ENCODE data around the gene GALNT5. TPM values are rescaled to one million over a fixed set of nuclear protein-coding genes. Genes with fewer than 3 reads are reported as not detected.

The GALNT5 gene
- total and polyA plus RNA-seq, 10 of the 15 experiments (the other 5 are each of a cell fraction or from before 2014, with no cell fraction given) = under 0.01 to 0.25 (median 0.03) TPM; not detected in 4

DNA sequence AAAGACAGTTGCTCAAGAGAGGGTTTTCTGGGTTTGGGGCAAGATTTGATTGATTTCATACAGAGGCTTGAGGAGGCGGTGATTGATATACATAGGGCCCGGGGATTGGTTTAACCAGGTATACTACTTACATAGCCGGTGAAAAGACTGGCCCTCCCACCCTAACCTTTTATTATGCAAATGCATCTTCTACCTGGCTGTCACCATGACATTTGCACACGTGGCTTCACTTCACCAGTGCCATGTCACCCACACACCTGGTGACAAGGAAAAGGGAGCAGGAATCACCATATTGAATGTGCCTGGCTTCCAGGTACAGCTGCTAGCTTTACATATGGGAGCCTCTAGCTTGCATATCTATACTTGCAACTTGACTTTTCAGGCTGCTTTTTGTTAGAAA, 58.4 kb downstream of the GALNT5 start:
- no peaks in the 10 kb centered on the region for H3K36me3 ChIP-seq (ENCODE audit: control insufficient read depth in 2 of 2, insufficient read depth in 2 of 2, low read length in 1 of 2)
- H2AFZ ChIP-seq (ENCODE audit: control insufficient read depth, low read depth, low read length) = no peak overlapping the region
- ChIA-PET RAD21 (ENCODE audit: unreplicated experiment) (interaction anchor here (1.1 to 1.8 kb wide), 3 partner anchors 11 to 14 kb away, joined by 4 to 5 read pairs (median 5); no protein-coding TSS in a partner anchor), SMC1A (ENCODE audit: uncharacterized antibody, unreplicated experiment) (interaction anchor here (1.0 to 3.1 kb wide), 6 partner anchors 9 to 175 kb away, joined by 4 to 10 read pairs (median 8); partner anchors contain the start of gene ERMN), POLR2A (no interaction called here), CTCF (interaction anchor here (1.0 to 13.4 kb wide), 4 partner anchors 9 to 20 kb away, joined by 4 to 167 read pairs (median 54); partner anchors contain the start of gene ERMN)
- no TSS peak for BruUV-seq (replicated peaks)
- H3K27me3 ChIP-seq (replicated peaks in 1 of 2; ENCODE audit: control insufficient read depth in 2 of 2, insufficient read depth in 2 of 2, low read length in 1 of 2) = no peaks in the 10 kb centered on the region
- no peaks in the 10 kb centered on the region for H4K20me1 ChIP-seq (ENCODE audit: control insufficient read depth, insufficient read depth)
- intact Hi-C loops (cut with micrococcal nuclease; ENCODE audit: unreplicated experiment) (no loop called here), in situ Hi-C loops (cut with MboI) (no loop called here)
- 76% methylated on average over 4 of the region's 4 CpGs for WGBS (ENCODE audit: insufficient coverage, insufficient replicate concordance, low lambda C conversion rate, missing lambda C conversion rate)
- no peaks in the 10 kb centered on the region for H3K4me1 ChIP-seq (ENCODE audit: control insufficient read depth, insufficient read depth, low read length)
- no peak overlapping the region for H3K27ac ChIP-seq (ENCODE audit: control insufficient read depth, insufficient read depth)
- H3K79me2 ChIP-seq (ENCODE audit: control insufficient read depth, insufficient read depth, low read length) = no peaks in the 10 kb centered on the region
- DNase-seq (ENCODE audit: low read depth, low spot score) (no peak), ATAC-seq (no peak), FAIRE-seq (no peak)
- H3K4me2 ChIP-seq (ENCODE audit: control insufficient read depth, insufficient read depth) = no peak overlapping the region
- no peak overlapping the region for H3K4me3 ChIP-seq
- no peaks in the 10 kb centered on the region for H3K9me3 ChIP-seq (replicated peaks; ENCODE audit: control insufficient read depth, insufficient read depth, low read length)
- no peak for TF ChIP-seq ZNF24 (IDR thresholded peaks at IDR 0.05)
- no peak for TF ChIP-seq FOXK2 (IDR thresholded peaks at IDR 0.05)
- TF ChIP-seq MYB (IDR thresholded peaks at IDR 0.05; ENCODE audit: borderline replicate concordance, low read depth, low read length) = no peak
- TF ChIP-seq, protein P1, sequence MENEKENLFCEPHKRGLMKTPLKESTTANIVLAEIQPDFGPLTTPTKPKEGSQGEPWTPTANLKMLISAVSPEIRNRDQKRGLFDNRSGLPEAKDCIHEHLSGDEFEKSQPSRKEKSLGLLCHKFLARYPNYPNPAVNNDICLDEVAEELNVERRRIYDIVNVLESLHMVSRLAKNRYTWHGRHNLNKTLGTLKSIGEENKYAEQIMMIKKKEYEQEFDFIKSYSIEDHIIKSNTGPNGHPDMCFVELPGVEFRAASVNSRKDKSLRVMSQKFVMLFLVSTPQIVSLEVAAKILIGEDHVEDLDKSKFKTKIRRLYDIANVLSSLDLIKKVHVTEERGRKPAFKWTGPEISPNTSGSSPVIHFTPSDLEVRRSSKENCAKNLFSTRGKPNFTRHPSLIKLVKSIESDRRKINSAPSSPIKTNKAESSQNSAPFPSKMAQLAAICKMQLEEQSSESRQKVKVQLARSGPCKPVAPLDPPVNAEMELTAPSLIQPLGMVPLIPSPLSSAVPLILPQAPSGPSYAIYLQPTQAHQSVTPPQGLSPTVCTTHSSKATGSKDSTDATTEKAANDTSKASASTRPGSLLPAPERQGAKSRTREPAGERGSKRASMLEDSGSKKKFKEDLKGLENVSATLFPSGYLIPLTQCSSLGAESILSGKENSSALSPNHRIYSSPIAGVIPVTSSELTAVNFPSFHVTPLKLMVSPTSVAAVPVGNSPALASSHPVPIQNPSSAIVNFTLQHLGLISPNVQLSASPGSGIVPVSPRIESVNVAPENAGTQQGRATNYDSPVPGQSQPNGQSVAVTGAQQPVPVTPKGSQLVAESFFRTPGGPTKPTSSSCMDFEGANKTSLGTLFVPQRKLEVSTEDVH (IDR thresholded peaks at IDR 0.05; ENCODE audit: low read depth, partially characterized antibody) = no peak
- TF ChIP-seq SMAD1 (IDR thresholded peaks at IDR 0.05; ENCODE audit: low read depth, partially characterized antibody) = no peak
- TF ChIP-seq, protein P2, sequence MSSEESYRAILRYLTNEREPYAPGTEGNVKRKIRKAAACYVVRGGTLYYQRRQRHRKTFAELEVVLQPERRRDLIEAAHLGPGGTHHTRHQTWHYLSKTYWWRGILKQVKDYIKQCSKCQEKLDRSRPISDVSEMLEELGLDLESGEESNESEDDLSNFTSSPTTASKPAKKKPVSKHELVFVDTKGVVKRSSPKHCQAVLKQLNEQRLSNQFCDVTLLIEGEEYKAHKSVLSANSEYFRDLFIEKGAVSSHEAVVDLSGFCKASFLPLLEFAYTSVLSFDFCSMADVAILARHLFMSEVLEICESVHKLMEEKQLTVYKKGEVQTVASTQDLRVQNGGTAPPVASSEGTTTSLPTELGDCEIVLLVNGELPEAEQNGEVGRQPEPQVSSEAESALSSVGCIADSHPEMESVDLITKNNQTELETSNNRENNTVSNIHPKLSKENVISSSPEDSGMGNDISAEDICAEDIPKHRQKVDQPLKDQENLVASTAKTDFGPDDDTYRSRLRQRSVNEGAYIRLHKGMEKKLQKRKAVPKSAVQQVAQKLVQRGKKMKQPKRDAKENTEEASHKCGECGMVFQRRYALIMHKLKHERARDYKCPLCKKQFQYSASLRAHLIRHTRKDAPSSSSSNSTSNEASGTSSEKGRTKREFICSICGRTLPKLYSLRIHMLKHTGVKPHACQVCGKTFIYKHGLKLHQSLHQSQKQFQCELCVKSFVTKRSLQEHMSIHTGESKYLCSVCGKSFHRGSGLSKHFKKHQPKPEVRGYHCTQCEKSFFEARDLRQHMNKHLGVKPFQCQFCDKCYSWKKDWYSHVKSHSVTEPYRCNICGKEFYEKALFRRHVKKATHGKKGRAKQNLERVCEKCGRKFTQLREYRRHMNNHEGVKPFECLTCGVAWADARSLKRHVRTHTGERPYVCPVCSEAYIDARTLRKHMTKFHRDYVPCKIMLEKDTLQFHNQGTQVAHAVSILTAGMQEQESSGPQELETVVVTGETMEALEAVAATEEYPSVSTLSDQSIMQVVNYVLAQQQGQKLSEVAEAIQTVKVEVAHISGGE (CRISPR knock-in tag; IDR thresholded peaks at IDR 0.05) = no peak
- no peak for TF ChIP-seq SP1 (IDR thresholded peaks at IDR 0.05; ENCODE audit: low read depth, low read length)
- H3K9ac ChIP-seq (ENCODE audit: control insufficient read depth, insufficient read depth, low read length) = no peak overlapping the region

All from GM12878 (cell line).